CD4-positive, alpha-beta memory T cell (primary cell): ENCODE data around the gene PDSS2. TPM values are rescaled to one million over a fixed set of nuclear protein-coding genes. Genes with fewer than 3 reads are reported as not detected.

ENCODE experiments used
- CTCF ChIA-PET: fragments of 350-600 bp; sonication (Branson Sonifier 250); formaldehyde crosslinking; loops from one replicate; lab custom pipeline; 2021; ENCODE audit warnings: inconsistent platforms; ENCODE audit not compliant: partially characterized antibody; lab: Charles Lee
- POLR2A ChIA-PET: fragments of 350-600 bp; sonication (Branson Sonifier 250); formaldehyde crosslinking; loops from one replicate; lab custom pipeline; 2021; ENCODE audit not compliant: partially characterized antibody; lab: Charles Lee
- DNase-seq, 5 donors: peaks; one replicate each; pipeline versions ENCODE4 v3.0.0 to v3.0.0-alpha.2; 2020 to 2022; ENCODE audit warnings: mixed read lengths in 1 of 5
- H3K27ac ChIP-seq: one replicate; pipeline ENCODE4 v1.7.0; 2013; ENCODE audit warnings: low read depth, low read length
- H3K27me3 ChIP-seq: 2 replicates; pipeline ENCODE4 v1.7.0; 2013; ENCODE audit warnings: mild to moderate bottlenecking, low read length, moderate library complexity; ENCODE audit not compliant: insufficient read depth
- H3K36me3 ChIP-seq: 2 replicates; pipeline ENCODE4 v1.7.0; 2013; ENCODE audit warnings: mild to moderate bottlenecking, low read length, moderate library complexity; ENCODE audit not compliant: insufficient read depth
- H3K4me1 ChIP-seq: 2 replicates; pipeline ENCODE4 v1.7.0; 2013; ENCODE audit warnings: mild to moderate bottlenecking, low read length, moderate library complexity; ENCODE audit not compliant: insufficient read depth
- H3K4me3 ChIP-seq, 2 donors: one replicate each; pipeline ENCODE4 v1.7.0; 2013; ENCODE audit warnings: low read length in 2 of 2, mild to moderate bottlenecking in 1 of 2
- H3K9me3 ChIP-seq, 2 donors: one replicate each; pipeline ENCODE4 v1.7.0; 2013; ENCODE audit warnings: low read length in 2 of 2, control low read depth in 1 of 2; ENCODE audit not compliant: control insufficient read depth in 1 of 2
- H3K27ac Mint-ChIP-seq, 7 donors: one replicate each; pipeline ENCODE4 v1.8.0; 2020 to 2021; ENCODE audit warnings: mixed read lengths in 7 of 7, mild to moderate bottlenecking in 6 of 7, inconsistent platforms in 3 of 7, moderate library complexity in 3 of 7
- H3K27me3 Mint-ChIP-seq, 2 donors: one replicate each; pipeline ENCODE4 v1.8.0; 2020 to 2021; ENCODE audit warnings: mixed read lengths in 2 of 2
- H3K36me3 Mint-ChIP-seq, 2 donors: one replicate each; pipeline ENCODE4 v1.8.0; 2020 to 2021; ENCODE audit warnings: mixed read lengths in 2 of 2, inconsistent platforms in 1 of 2, mild to moderate bottlenecking in 1 of 2
- H3K4me1 Mint-ChIP-seq, 4 donors: one replicate each; pipeline ENCODE4 v1.8.0; 2020 to 2021; ENCODE audit warnings: mixed read lengths in 4 of 4, mild to moderate bottlenecking in 1 of 4
- H3K4me3 Mint-ChIP-seq, 8 donors: one replicate each; pipeline ENCODE4 v1.8.0; 2020 to 2021; ENCODE audit warnings: mixed read lengths in 8 of 8, mild to moderate bottlenecking in 7 of 8, moderate library complexity in 6 of 8, inconsistent platforms in 3 of 8
- H3K9me3 Mint-ChIP-seq, 8 donors: one replicate each; pipeline ENCODE4 v1.8.0; 2020 to 2021; ENCODE audit warnings: mixed read lengths in 8 of 8, mild to moderate bottlenecking in 5 of 8, inconsistent platforms in 3 of 8, moderate library complexity in 1 of 8
- intact Hi-C: fragments of 100-400 bp; cut with micrococcal nuclease; formaldehyde crosslinking; loops from one replicate; pipeline ENCODE4 v1.15.1; 2023
- polyA plus RNA-seq, 2 donors: library from polyadenylated mRNA; unstranded; fragments of 300-500 nt; fragmentation: Illumina TruSeq; gene quantifications; one replicate each; pipeline ENCODE4 v1.2.3, GENCODE V29; 2021
- total RNA-seq, 2 experiments: library from RNA; stranded (reverse); gene quantifications; one replicate each; pipeline ENCODE4 v1.2.3, GENCODE V29; 2021

PDSS2 gene
- total and polyA plus RNA-seq, 4 experiments from 2014 or later, result 10.0 to 14.3 (median 12.2) TPM

- no peaks in the 10 kb centered on the region for H3K27me3 ChIP-seq
- Mint-ChIP-seq H3K27ac (no peak overlapping the region), H3K36me3 (peaks cover 58 to 70% of the 10 kb centered on the region in 2 donors), H3K4me3 (no peak overlapping the region), H3K27me3 (no peaks in the 10 kb centered on the region), H3K9me3 (peaks cover 3 to 71% (median 46%) of the 10 kb centered on the region in 8 donors), H3K4me1 (no peaks in the 10 kb centered on the region)
- no peak for DNase-seq
- ChIA-PET POLR2A (no interaction called here), CTCF (no interaction called here)
- H3K4me1 ChIP-seq, result no peaks in the 10 kb centered on the region
- H3K36me3 ChIP-seq, result no peaks in the 10 kb centered on the region
- no peaks in the 10 kb centered on the region for H3K9me3 ChIP-seq
- intact Hi-C loops, result loop anchor here (1.0 kb wide), 1 partner anchor 41 kb away; no protein-coding TSS in a partner anchor
- H3K27ac ChIP-seq, result no peak overlapping the region
- no peak overlapping the region for H3K4me3 ChIP-seq
Measured at GRCh38 chr6:107401573-107401972, 57.8 kb downstream of the PDSS2 start.

- no peak overlapping the region for H3K27ac Mint-ChIP-seq
- intact Hi-C loops, result loop anchor here (1.0 kb wide), 1 partner anchor 42 kb away; no protein-coding TSS in a partner anchor
- H3K4me3 ChIP-seq, result no peak overlapping the region
- no peaks in the 10 kb centered on the region for H3K36me3 ChIP-seq
- no peak overlapping the region for H3K27ac ChIP-seq
- ChIA-PET CTCF (no interaction called here), POLR2A (no interaction called here)
- peaks cover 64 to 76% of the 10 kb centered on the region in 2 donors for H3K36me3 Mint-ChIP-seq
- H3K9me3 Mint-ChIP-seq, result peaks cover 3 to 72% (median 48%) of the 10 kb centered on the region in 8 donors
- DNase-seq, result no peak
- no peak overlapping the region for H3K4me3 Mint-ChIP-seq
- H3K4me1 ChIP-seq, result no peaks in the 10 kb centered on the region
- H3K4me1 Mint-ChIP-seq, result no peaks in the 10 kb centered on the region
- no peaks in the 10 kb centered on the region for H3K9me3 ChIP-seq
- H3K27me3 ChIP-seq, result no peaks in the 10 kb centered on the region
- H3K27me3 Mint-ChIP-seq, result no peaks in the 10 kb centered on the region
Measured at GRCh38 chr6:107400616-107401147, 58.7 kb downstream of the PDSS2 start.

DNA sequence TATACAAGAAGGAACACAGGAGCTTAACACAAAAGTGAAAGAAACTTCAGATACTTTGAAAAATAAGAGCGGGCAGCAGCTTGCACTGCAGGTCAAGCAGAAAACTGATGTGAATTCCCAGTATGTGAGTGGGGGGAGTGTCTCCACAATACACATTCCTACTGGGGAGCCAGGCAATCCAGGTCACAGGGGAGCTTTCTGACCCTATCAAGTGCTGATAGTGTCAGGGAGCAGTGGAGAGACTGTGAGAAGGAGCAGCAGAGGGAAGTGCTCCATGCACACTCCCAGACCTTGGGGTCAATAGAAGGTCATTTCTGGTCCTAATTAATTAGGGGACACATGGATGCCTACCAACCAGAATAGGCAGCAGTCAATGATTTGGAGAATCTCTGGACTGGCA is 59.4 kb downstream of the PDSS2 start:
- Histone ChIP-seq H3K27ac (no peak overlapping the region), H3K36me3 (no peaks in the 10 kb centered on the region), H3K4me3 (no peak overlapping the region), H3K9me3 (no peaks in the 10 kb centered on the region), H3K27me3 (no peaks in the 10 kb centered on the region), H3K4me1 (no peaks in the 10 kb centered on the region)
- no peaks in the 10 kb centered on the region for H3K4me1 Mint-ChIP-seq
- no peak overlapping the region for H3K4me3 Mint-ChIP-seq
- DNase-seq, result no peak
- no peaks in the 10 kb centered on the region for H3K27me3 Mint-ChIP-seq
- H3K9me3 Mint-ChIP-seq, result peaks cover 3 to 74% (median 45%) of the 10 kb centered on the region in 8 donors
- intact Hi-C loops, result no loop called here
- H3K36me3 Mint-ChIP-seq, result peaks cover 63 to 77% of the 10 kb centered on the region in 2 donors
- H3K27ac Mint-ChIP-seq, result no peak overlapping the region
- ChIA-PET CTCF (no interaction called here), POLR2A (no interaction called here)

DNA sequence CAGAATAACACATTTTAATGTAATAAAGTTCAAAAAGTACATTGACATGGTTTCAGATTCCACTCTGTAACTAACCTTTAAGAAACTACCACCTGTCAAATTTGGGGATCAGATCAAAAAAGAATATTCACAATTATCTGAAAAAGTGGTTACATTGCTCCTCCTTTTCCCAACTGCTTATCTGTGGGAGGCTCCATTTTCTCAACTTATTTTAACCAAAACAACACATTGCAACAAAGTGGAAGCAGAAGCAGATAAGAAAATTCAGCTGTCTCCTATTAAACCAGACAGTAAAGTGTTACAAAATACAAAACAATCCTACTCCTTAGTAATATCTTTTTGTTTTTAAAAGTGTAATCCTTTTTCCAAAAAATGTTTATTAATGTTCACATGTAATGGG is 61.4 kb downstream of the PDSS2 start:
- no peaks in the 10 kb centered on the region for H3K4me1 ChIP-seq
- no peak overlapping the region for H3K4me3 Mint-ChIP-seq
- peaks cover 58 to 73% of the 10 kb centered on the region in 2 donors for H3K36me3 Mint-ChIP-seq
- DNase-seq, result no peak
- CTCF ChIA-PET, result no interaction called here
- no peaks in the 10 kb centered on the region for H3K9me3 ChIP-seq
- intact Hi-C loops, result no loop called here
- no peaks in the 10 kb centered on the region for H3K27me3 Mint-ChIP-seq
- no peaks in the 10 kb centered on the region for H3K27me3 ChIP-seq
- no peak overlapping the region for H3K27ac ChIP-seq
- H3K9me3 Mint-ChIP-seq, result peaks cover 3 to 69% (median 44%) of the 10 kb centered on the region in 8 donors
- POLR2A ChIA-PET, result no interaction called here
- H3K27ac Mint-ChIP-seq, result no peak overlapping the region
- no peaks in the 10 kb centered on the region for H3K4me1 Mint-ChIP-seq
- H3K4me3 ChIP-seq, result no peak overlapping the region
- H3K36me3 ChIP-seq, result no peaks in the 10 kb centered on the region

DNA sequence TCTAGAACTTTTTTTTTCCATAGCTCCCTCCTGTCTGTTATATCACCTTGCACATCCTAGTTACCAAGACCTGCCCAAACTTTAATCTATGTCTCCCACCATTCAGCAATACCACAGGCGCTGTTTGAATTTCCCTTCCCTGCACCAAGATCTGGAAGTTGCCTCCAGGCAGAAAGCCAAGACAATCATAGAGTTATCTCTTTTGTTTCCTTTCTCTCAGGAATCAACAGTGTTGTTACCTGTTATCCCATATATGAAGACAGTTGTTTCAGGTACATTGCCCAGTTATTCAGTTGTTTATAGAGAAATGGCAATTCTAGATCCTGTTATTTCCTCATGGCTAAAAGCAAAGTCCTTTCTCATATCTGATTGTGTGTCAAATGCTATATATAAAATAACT is 63.2 kb downstream of the PDSS2 start:
- H3K36me3 ChIP-seq, result no peaks in the 10 kb centered on the region
- POLR2A ChIA-PET, result no interaction called here
- no peak overlapping the region for H3K27ac Mint-ChIP-seq

DNA sequence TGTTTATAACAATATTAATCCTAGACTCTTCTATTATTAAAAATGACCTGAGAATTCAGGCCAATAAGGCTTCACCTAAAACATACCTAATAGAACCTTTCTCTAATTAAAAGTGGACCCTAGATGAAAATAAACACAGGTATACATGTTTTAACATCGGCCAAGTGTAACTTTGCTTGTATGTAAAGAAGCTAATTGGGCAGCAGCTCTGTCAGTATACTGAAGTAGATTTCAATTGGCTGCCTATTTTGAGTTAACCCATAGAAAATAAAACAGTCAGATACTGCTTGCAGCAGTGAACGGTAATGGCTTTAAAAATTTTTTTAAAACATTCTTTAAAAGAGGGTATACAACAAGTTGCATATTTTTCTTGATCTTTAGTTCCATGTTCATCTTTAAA is 67.3 kb downstream of the PDSS2 start:
- no peak overlapping the region for H3K27ac Mint-ChIP-seq
- Histone ChIP-seq H3K4me3 (no peak overlapping the region), H3K9me3 (no peaks in the 10 kb centered on the region), H3K27me3 (no peaks in the 10 kb centered on the region), H3K36me3 (no peaks in the 10 kb centered on the region), H3K27ac (no peak overlapping the region), H3K4me1 (no peaks in the 10 kb centered on the region)
- ChIA-PET POLR2A (no interaction called here), CTCF (no interaction called here)
- intact Hi-C loops, result no loop called here
- H3K4me3 Mint-ChIP-seq, result no peak overlapping the region
- H3K27me3 Mint-ChIP-seq, result no peaks in the 10 kb centered on the region
- peaks cover 31 to 55% of the 10 kb centered on the region in 2 donors for H3K36me3 Mint-ChIP-seq
- peaks cover 0 to 37% (median 28%) of the 10 kb centered on the region in 8 donors for H3K9me3 Mint-ChIP-seq
- H3K4me1 Mint-ChIP-seq, result peaks cover 0 to 5% (median 4%) of the 10 kb centered on the region in 4 donors
- DNase-seq, result no peak

More for the DNA sequence above, 63.2 kb downstream of the PDSS2 start:
- no peaks in the 10 kb centered on the region for H3K27me3 ChIP-seq
- no peaks in the 10 kb centered on the region for H3K4me1 Mint-ChIP-seq
- CTCF ChIA-PET, result no interaction called here
- no peak overlapping the region for H3K4me3 Mint-ChIP-seq
- peaks cover 3 to 59% (median 38%) of the 10 kb centered on the region in 8 donors for H3K9me3 Mint-ChIP-seq
- no peaks in the 10 kb centered on the region for H3K9me3 ChIP-seq
- H3K4me1 ChIP-seq, result no peaks in the 10 kb centered on the region
- H3K36me3 Mint-ChIP-seq, result peaks cover 48 to 68% of the 10 kb centered on the region in 2 donors
- intact Hi-C loops, result no loop called here
- H3K4me3 ChIP-seq, result no peak overlapping the region
- no peak for DNase-seq
- no peaks in the 10 kb centered on the region for H3K27me3 Mint-ChIP-seq
- H3K27ac ChIP-seq, result no peak overlapping the region

DNA sequence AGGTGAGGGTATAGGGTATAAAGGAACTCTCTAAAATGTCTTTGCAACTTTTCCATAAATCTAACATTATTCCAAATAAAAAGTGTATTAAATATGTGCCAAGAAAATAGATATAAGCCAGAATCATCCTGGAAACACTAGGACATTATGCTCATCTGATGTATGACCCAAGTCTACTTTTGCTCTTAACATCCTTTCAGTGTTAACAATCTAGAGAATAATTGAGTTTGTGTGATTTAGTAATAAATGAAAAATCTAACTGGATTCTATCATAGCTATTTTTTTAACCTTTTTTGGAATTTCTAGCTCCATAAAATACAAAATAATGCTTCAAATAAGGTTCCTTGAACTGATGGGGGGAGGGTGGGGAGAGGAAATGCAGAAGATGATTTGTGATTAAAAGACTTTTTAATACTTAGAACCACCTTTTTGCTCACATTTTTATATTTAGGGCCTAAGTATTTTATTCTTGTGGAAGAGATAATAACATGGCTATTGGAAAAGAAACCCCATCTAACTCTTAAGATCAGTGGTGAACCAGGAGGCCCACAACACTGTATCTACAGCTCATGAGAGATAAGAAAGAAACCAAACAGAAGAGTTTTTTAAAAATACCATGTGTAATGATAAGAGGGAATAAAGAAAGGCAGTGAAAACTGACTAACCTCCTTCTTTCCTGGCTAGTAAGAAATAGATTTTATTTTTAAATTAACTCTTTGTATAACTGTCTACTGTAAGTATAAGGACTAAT is 68.5 kb downstream of the PDSS2 start:
- no peak overlapping the region for H3K27ac ChIP-seq
- H3K4me3 ChIP-seq, result no peak overlapping the region
- ChIA-PET CTCF (no interaction called here), POLR2A (no interaction called here)
- no peaks in the 10 kb centered on the region for H3K4me1 ChIP-seq
- H3K9me3 ChIP-seq, result no peaks in the 10 kb centered on the region
- Mint-ChIP-seq H3K4me1 (peaks cover 0 to 8% (median 5%) of the 10 kb centered on the region in 4 donors), H3K9me3 (peaks cover 0 to 31% (median 22%) of the 10 kb centered on the region in 8 donors), H3K36me3 (peaks cover 23 to 47% of the 10 kb centered on the region in 2 donors), H3K27ac (no peak overlapping the region), H3K27me3 (no peaks in the 10 kb centered on the region), H3K4me3 (no peak overlapping the region)
- H3K36me3 ChIP-seq, result no peaks in the 10 kb centered on the region
- intact Hi-C loops, result no loop called here
- no peaks in the 10 kb centered on the region for H3K27me3 ChIP-seq
- DNase-seq, result no peak
